B cell (primary cell): ENCODE results near the gene FLT3LG.

ENCODE experiments used
- CTCF ChIP-seq: fragments of 200-600 bp; IDR thresholded peaks from one replicate; pipeline ENCODE4 v1.8.0; 2022; ENCODE audit warnings: antibody characterized with exemption, mild to moderate bottlenecking
- EZH2 ChIP-seq: IDR thresholded peaks from 2 replicates; pipeline ENCODE4 v1.6.1; 2012; ENCODE audit warnings: borderline replicate concordance, low read depth, mild to moderate bottlenecking, moderate library complexity, low read length; ENCODE audit not compliant: insufficient read depth, poor library complexity, severe bottlenecking

GRCh38 chr19:49491804-49492572, 18.0 kb downstream of the FLT3LG start:
- no peak for TF ChIP-seq CTCF
- TF ChIP-seq EZH2, result no peak
